ENCODE results near the gene ZNF652. TPM values are rescaled to one million over a fixed set of nuclear protein-coding genes. Genes with fewer than 3 reads are reported as not detected.

Gene ZNF652
- total RNA-seq, 1 experiment from 2014 or later: 92.6 TPM

DNA sequence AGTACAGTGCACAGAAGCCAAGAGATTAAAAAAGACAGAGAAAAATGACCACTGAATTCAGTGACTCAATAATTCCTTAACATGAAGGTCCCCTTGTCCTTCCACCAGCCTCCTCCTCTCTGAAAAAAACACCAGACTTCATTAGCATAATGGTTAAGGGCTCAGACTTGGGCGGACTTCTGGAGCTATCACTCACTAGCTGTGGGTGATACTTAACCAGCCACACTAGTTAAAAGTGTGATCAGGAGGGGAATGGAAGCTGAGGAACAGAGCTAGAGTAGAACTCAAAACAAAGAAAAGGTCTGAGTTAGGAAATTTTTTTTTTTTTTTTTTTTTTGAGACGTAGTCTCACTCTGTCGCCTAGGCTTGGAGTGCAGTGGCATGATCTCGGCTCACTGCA is 23.2 kb downstream of the ZNF652 start:
- no peaks in the 10 kb centered on the region for H3K36me3 ChIP-seq (ENCODE audit: control insufficient read depth, insufficient read depth, low read length)
- no peak overlapping the region for H3K4me3 Mint-ChIP-seq (ENCODE audit: unreplicated experiment)
- intact Hi-C loops (cut with micrococcal nuclease; ENCODE audit: unreplicated experiment): no loop called here
- no peaks in the 10 kb centered on the region for H3K27me3 Mint-ChIP-seq (ENCODE audit: insufficient read depth, unreplicated experiment)
- H3K4me1 Mint-ChIP-seq (ENCODE audit: low read depth, unreplicated experiment): peaks cover 5% of the 10 kb centered on the region
- no peaks in the 10 kb centered on the region for H3K27me3 ChIP-seq (replicated peaks; ENCODE audit: control insufficient read depth, insufficient read depth, low read length)
- BruUV-seq (replicated peaks): no TSS peak
- H3K4me1 ChIP-seq: no peaks in the 10 kb centered on the region
- H3K36me3 Mint-ChIP-seq (ENCODE audit: insufficient read depth, unreplicated experiment): no peaks in the 10 kb centered on the region
- TF ChIP-seq CTCF (IDR thresholded peaks at IDR 0.05; ENCODE audit: insufficient read depth in 1 of 2, low read depth in 1 of 2, low read length in 1 of 2, severe bottlenecking in 1 of 2, unreplicated experiment in 1 of 2): no peak
- ChIA-PET POLR2A (no interaction called here), CTCF (interaction anchor here (0.7 kb wide), 2 partner anchors 85 to 209 kb away, joined by 5 read pairs; no protein-coding TSS in a partner anchor)
- no peak overlapping the region for H3K27ac Mint-ChIP-seq (ENCODE audit: unreplicated experiment)
- DNase-seq: no peak
- H3K4me3 ChIP-seq (ENCODE audit: low read depth, low read length): no peak overlapping the region
- no peaks in the 10 kb centered on the region for H3K9me3 Mint-ChIP-seq (ENCODE audit: unreplicated experiment)
- no peaks in the 10 kb centered on the region for H3K9me3 ChIP-seq

DNA sequence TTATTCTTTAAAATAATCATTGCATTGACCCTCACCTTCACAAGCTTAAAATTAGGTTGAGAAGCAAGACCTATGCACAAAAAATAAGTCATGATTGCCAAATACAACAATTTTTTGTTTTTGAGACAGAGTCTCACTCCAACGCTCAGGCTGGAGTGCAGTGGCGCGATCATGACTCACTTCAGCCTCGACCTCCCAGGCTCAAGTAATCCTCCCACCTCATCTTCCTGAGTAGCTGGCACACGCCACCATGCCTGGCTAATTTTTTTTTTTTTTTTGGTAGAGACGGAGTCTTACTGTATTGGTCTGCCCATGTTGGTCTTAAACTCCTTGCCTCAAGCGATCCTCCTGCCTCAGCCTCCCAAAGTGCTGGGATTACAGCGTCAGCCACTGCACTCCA is 24.2 kb downstream of the ZNF652 start:
- Mint-ChIP-seq H3K27me3 (ENCODE audit: insufficient read depth, unreplicated experiment) (no peaks in the 10 kb centered on the region), H3K36me3 (ENCODE audit: insufficient read depth, unreplicated experiment) (no peaks in the 10 kb centered on the region), H3K9me3 (ENCODE audit: unreplicated experiment) (no peaks in the 10 kb centered on the region), H3K27ac (ENCODE audit: unreplicated experiment) (no peak overlapping the region), H3K4me3 (ENCODE audit: unreplicated experiment) (no peak overlapping the region), H3K4me1 (ENCODE audit: low read depth, unreplicated experiment) (peaks cover 5% of the 10 kb centered on the region)
- ChIA-PET CTCF (interaction anchor here (0.6 kb wide), 1 partner anchor 650 kb away, joined by 3 read pairs; no protein-coding TSS in a partner anchor), POLR2A (no interaction called here)
- no peaks in the 10 kb centered on the region for H3K27me3 ChIP-seq (replicated peaks; ENCODE audit: control insufficient read depth, insufficient read depth, low read length)
- H3K4me3 ChIP-seq (ENCODE audit: low read depth, low read length): no peak overlapping the region
- intact Hi-C loops (cut with micrococcal nuclease; ENCODE audit: unreplicated experiment): no loop called here
- no peaks in the 10 kb centered on the region for H3K4me1 ChIP-seq
- no peaks in the 10 kb centered on the region for H3K36me3 ChIP-seq (ENCODE audit: control insufficient read depth, insufficient read depth, low read length)
- DNase-seq: no peak
- no peak for TF ChIP-seq CTCF (IDR thresholded peaks at IDR 0.05; ENCODE audit: insufficient read depth in 1 of 2, low read depth in 1 of 2, low read length in 1 of 2, severe bottlenecking in 1 of 2, unreplicated experiment in 1 of 2)
- no TSS peak for BruUV-seq (replicated peaks)
- no peaks in the 10 kb centered on the region for H3K9me3 ChIP-seq

- BruUV-seq (replicated peaks): no TSS peak
Measured at GRCh38 chr17:49334744-49335512, 27.1 kb downstream of the ZNF652 start.

More at GRCh38 chr17:49334744-49335512, 27.1 kb downstream of the ZNF652 start:
- H3K36me3 ChIP-seq (ENCODE audit: control insufficient read depth, insufficient read depth, low read length): no peaks in the 10 kb centered on the region
- Mint-ChIP-seq H3K36me3 (ENCODE audit: insufficient read depth, unreplicated experiment) (peaks cover 6% of the 10 kb centered on the region), H3K27me3 (ENCODE audit: insufficient read depth, unreplicated experiment) (no peaks in the 10 kb centered on the region), H3K4me3 (ENCODE audit: unreplicated experiment) (no peak overlapping the region), H3K9me3 (ENCODE audit: unreplicated experiment) (no peaks in the 10 kb centered on the region), H3K4me1 (ENCODE audit: low read depth, unreplicated experiment) (no peaks in the 10 kb centered on the region), H3K27ac (ENCODE audit: unreplicated experiment) (no peak overlapping the region)
- H3K4me1 ChIP-seq: no peaks in the 10 kb centered on the region
- no peaks in the 10 kb centered on the region for H3K27me3 ChIP-seq (replicated peaks; ENCODE audit: control insufficient read depth, insufficient read depth, low read length)
- ChIA-PET CTCF (interaction anchor here (0.6 to 1.3 kb wide), 2 partner anchors 27 to 31 kb away, joined by 4 to 6 read pairs; no protein-coding TSS in a partner anchor), POLR2A (no interaction called here)
- TF ChIP-seq CTCF (IDR thresholded peaks at IDR 0.05; ENCODE audit: insufficient read depth in 1 of 2, low read depth in 1 of 2, low read length in 1 of 2, severe bottlenecking in 1 of 2, unreplicated experiment in 1 of 2): no peak
- DNase-seq: no peak
- intact Hi-C loops (cut with micrococcal nuclease; ENCODE audit: unreplicated experiment): no loop called here
- no peaks in the 10 kb centered on the region for H3K9me3 ChIP-seq
- H3K4me3 ChIP-seq (ENCODE audit: low read depth, low read length): no peak overlapping the region
